ENCODE results near the gene ILDR1. TPM values are rescaled to one million over a fixed set of nuclear protein-coding genes. Genes with fewer than 3 reads are reported as not detected.

ILDR1 gene
- total RNA-seq, 1 donor from 2014 or later: 1.4 TPM

DNA sequence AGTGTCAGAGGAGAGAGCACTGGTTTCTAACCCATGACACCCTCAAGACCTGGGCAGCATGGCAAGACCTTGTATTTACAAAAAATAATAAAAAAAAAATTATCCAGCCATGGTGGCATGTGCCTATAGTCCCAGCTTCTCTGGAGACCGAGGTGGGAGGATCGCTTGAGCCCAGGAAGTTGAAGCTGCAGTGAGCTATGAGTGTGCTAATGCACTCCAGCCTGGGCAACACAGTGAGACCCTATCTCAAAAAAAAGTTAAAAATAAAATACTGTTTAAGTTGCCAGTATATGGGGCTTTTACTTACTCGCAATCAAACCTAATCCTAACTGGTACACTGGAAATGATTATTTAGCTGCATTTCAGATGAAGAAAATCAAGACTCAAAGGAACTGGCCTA, 20.2 kb downstream of the ILDR1 start:
- Mint-ChIP-seq H3K27ac (peak overlapping the region; percentile 5), H3K9me3 (no peaks in the 10 kb centered on the region), H3K4me1 (peaks cover 93% of the 10 kb centered on the region), H3K27me3 (no peaks in the 10 kb centered on the region), H3K36me3 (ENCODE audit: low read depth) (no peaks in the 10 kb centered on the region), H3K4me3 (no peak overlapping the region)
- CTCF ChIA-PET: interaction anchor here (1.5 kb wide), 1 partner anchor 12 kb away, joined by 4 read pairs; no protein-coding TSS in a partner anchor
- TF ChIP-seq, protein P1, sequence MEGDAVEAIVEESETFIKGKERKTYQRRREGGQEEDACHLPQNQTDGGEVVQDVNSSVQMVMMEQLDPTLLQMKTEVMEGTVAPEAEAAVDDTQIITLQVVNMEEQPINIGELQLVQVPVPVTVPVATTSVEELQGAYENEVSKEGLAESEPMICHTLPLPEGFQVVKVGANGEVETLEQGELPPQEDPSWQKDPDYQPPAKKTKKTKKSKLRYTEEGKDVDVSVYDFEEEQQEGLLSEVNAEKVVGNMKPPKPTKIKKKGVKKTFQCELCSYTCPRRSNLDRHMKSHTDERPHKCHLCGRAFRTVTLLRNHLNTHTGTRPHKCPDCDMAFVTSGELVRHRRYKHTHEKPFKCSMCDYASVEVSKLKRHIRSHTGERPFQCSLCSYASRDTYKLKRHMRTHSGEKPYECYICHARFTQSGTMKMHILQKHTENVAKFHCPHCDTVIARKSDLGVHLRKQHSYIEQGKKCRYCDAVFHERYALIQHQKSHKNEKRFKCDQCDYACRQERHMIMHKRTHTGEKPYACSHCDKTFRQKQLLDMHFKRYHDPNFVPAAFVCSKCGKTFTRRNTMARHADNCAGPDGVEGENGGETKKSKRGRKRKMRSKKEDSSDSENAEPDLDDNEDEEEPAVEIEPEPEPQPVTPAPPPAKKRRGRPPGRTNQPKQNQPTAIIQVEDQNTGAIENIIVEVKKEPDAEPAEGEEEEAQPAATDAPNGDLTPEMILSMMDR (IDR thresholded peaks at IDR 0.05): no peak
- intact Hi-C loops (cut with micrococcal nuclease): loop anchor here (2.0 to 5.0 kb wide), 2 partner anchors 91 to 255 kb away; partner anchors contain the start of gene GOLGB1
- no peak for ATAC-seq (ENCODE audit: low read depth)
- POLR2A ChIA-PET: interaction anchor here (0.7 to 4.2 kb wide), 2 partner anchors 7 to 209 kb away, joined by 3 to 37 read pairs; no protein-coding TSS in a partner anchor
- DNase-seq: no peak

DNA sequence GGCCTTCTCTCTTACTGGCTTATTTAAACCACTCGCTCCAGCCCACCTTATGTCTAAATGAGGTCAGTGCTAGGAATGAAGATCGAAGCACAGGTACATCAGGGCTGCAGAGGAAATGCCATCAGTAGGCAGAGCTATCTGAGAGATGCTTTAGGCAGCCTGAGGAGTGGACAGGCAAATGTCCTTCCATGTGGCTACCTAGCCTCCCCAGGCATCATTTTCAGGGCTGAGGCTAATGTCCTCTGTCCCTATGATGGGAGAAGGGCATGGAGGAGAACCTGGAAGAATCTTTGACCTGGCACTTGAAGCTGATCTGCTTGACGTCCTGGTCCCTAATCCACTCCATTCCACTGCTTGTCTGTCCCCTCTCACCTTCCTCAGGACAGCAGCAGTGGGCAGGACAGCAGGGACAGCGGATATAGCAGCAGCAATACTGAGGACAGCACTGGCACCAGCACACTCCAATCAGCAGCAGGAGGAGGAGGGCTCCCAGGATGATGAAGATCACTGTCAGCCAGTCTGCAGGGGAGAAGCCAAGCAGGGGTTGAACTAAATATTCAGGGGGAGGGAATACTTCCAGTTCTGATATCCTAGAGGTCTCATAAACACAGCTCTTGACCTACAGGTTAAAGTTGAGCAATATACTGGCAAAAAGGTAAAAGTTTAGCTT, 21.0 kb downstream of the ILDR1 start:
- ChIA-PET POLR2A (interaction anchor here (0.7 kb wide), 2 partner anchors 68 to 208 kb away, joined by 3 read pairs; no protein-coding TSS in a partner anchor), CTCF (interaction anchor here (1.5 kb wide), 1 partner anchor 11 kb away, joined by 4 read pairs; no protein-coding TSS in a partner anchor)
- ATAC-seq (ENCODE audit: low read depth) (no peak), DNase-seq (no peak)
- H3K4me3 Mint-ChIP-seq: no peak overlapping the region
- TF ChIP-seq, protein P1 (IDR thresholded peaks at IDR 0.05): no peak
- H3K27me3 Mint-ChIP-seq: no peaks in the 10 kb centered on the region
- H3K27ac Mint-ChIP-seq: peak overlapping the region; percentile 9
- no peaks in the 10 kb centered on the region for H3K36me3 Mint-ChIP-seq (ENCODE audit: low read depth)
- H3K9me3 Mint-ChIP-seq: no peaks in the 10 kb centered on the region
- peaks cover 98% of the 10 kb centered on the region for H3K4me1 Mint-ChIP-seq
- intact Hi-C loops (cut with micrococcal nuclease): loop anchor here (5.0 kb wide), 1 partner anchor 254 kb away; the partner anchor contains the start of gene GOLGB1

DNA sequence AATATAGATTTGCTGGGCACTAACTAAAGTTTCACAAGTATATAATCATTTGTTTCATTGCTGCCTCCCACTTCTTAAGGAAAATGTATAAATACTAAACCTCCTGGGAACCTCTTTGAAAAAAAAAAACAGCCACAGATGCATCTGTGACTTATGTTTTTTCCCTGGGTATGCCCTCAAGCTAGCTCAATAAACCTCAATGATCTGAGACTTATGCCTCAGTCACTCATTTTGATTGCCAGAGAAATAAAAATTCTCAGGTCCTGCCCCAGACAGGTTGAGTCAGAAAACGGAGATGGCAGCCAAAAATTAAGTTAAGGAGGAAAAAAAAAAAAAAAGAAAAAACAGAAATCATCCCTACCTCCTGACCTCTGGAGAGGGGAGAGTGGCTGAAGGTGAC, 22.1 kb downstream of the ILDR1 start:
- ATAC-seq (ENCODE audit: low read depth) (no peak), DNase-seq (no peak)
- no peaks in the 10 kb centered on the region for H3K27me3 Mint-ChIP-seq
- CTCF ChIA-PET: no interaction called here
- no peak overlapping the region for H3K4me3 Mint-ChIP-seq
- peak overlapping the region; percentile 21 for H3K27ac Mint-ChIP-seq
- intact Hi-C loops (cut with micrococcal nuclease): loop anchor here (2.0 to 10.0 kb wide), 6 partner anchors 118 to 575 kb away; partner anchors contain the start of genes EAF2, FAM162A, GOLGB1 and IQCB1
- no peaks in the 10 kb centered on the region for H3K36me3 Mint-ChIP-seq (ENCODE audit: low read depth)
- peaks cover 98% of the 10 kb centered on the region for H3K4me1 Mint-ChIP-seq
- POLR2A ChIA-PET: interaction anchor here (0.7 to 1.2 kb wide), 2 partner anchors 8 to 101 kb away, joined by 3 to 4 read pairs; no protein-coding TSS in a partner anchor
- no peaks in the 10 kb centered on the region for H3K9me3 Mint-ChIP-seq
- TF ChIP-seq, protein P1 (IDR thresholded peaks at IDR 0.05): no peak

DNA sequence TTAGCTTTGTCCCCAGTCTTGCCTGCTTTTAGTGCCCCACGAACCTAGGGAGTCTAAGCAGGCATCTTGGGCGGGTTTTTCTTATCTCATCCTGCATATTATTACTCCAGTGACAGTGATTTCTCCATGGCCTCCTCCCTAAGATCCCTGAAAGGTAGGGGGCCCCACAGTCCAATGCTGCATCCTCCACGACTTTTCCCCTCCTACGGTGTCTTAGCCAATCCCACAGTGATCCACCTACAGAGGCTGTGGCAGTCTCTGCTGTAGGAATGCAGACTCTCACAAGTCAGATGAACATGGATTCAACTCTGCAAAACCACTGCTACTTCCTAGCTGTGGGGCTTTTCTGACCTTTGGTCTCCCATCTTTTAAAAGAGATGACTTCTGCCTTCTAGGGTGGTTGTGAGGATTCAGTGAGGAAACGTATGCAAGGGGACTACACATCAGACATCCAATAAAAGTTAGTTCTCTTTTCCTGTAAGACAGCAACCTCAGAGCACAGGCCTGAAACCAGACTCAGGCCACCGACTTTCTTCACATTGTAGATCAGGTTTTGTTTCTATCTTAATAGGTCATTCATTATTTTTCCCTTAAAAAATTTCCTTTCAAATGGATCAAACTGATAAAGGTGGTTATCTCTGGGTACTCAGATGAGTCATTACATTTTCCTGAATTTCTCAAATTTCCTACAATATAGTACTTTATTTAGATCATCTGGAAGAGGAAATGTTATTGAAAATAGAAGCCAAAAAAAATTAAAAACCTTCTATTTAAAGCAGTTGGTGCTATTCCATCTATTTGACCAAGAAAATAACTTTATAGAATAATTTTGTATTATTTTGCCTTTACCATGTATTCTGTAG, 23.2 kb downstream of the ILDR1 start:
- DNase-seq (no peak), ATAC-seq (ENCODE audit: low read depth) (no peak)
- CTCF ChIA-PET: no interaction called here
- TF ChIP-seq, protein P1 (IDR thresholded peaks at IDR 0.05): no peak
- peak overlapping the region; percentile 25 for H3K4me3 Mint-ChIP-seq
- H3K4me1 Mint-ChIP-seq: peaks cover 98% of the 10 kb centered on the region
- no peaks in the 10 kb centered on the region for H3K27me3 Mint-ChIP-seq
- peak overlapping the region; percentile 73 for H3K27ac Mint-ChIP-seq
- H3K9me3 Mint-ChIP-seq: no peaks in the 10 kb centered on the region
- no peaks in the 10 kb centered on the region for H3K36me3 Mint-ChIP-seq (ENCODE audit: low read depth)
- intact Hi-C loops (cut with micrococcal nuclease): loop anchor here (2.0 to 10.0 kb wide), 5 partner anchors 117 to 576 kb away; partner anchors contain the start of genes EAF2, FAM162A, IQCB1 and MIX23
- POLR2A ChIA-PET: interaction anchor here (0.9 to 1.4 kb wide), 3 partner anchors 78 to 103 kb away, joined by 4 to 6 read pairs (median 5); no protein-coding TSS in a partner anchor
